Measurements from ENCODE around the gene CRB3. TPM values are rescaled to one million over a fixed set of nuclear protein-coding genes. Genes with fewer than 3 reads are reported as not detected.

The CRB3 gene
- total RNA-seq, 1 experiment from 2014 or later, result 13.6 TPM

DNA sequence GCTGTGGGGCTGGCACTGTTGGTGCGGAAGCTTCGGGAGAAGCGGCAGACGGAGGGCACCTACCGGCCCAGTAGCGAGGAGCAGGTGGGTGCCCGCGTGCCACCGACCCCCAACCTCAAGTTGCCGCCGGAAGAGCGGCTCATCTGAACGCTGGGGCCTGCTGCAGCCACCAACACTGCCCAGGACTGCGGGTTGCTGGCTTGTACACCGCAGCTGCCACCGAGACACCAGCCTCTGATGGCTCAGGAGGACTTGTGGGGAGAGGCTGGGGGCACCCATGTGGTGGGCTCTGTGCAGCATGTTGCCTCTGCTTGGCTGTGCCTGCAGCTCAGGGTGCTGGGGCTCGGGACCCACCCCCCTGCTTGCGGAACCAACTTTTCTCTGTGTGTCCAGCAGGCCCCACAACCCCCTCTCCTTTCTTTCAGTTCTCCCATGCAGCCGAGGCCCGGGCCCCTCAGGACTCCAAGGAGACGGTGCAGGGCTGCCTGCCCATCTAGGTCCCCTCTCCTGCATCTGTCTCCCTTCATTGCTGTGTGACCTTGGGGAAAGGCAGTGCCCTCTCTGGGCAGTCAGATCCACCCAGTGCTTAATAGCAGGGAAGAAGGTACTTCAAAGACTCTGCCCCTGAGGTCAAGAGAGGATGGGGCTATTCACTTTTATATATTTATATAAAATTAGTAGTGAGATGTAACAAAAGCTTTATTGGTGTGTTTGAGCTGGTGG is 2.6 kb downstream of the CRB3 start:
- intact Hi-C loops (cut with micrococcal nuclease), result no loop called here
- H3K27me3 Mint-ChIP-seq (ENCODE audit: insufficient read depth, unreplicated experiment), result no peaks in the 10 kb centered on the region
- TF ChIP-seq, protein P1, sequence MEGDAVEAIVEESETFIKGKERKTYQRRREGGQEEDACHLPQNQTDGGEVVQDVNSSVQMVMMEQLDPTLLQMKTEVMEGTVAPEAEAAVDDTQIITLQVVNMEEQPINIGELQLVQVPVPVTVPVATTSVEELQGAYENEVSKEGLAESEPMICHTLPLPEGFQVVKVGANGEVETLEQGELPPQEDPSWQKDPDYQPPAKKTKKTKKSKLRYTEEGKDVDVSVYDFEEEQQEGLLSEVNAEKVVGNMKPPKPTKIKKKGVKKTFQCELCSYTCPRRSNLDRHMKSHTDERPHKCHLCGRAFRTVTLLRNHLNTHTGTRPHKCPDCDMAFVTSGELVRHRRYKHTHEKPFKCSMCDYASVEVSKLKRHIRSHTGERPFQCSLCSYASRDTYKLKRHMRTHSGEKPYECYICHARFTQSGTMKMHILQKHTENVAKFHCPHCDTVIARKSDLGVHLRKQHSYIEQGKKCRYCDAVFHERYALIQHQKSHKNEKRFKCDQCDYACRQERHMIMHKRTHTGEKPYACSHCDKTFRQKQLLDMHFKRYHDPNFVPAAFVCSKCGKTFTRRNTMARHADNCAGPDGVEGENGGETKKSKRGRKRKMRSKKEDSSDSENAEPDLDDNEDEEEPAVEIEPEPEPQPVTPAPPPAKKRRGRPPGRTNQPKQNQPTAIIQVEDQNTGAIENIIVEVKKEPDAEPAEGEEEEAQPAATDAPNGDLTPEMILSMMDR (IDR thresholded peaks at IDR 0.05; ENCODE audit: unreplicated experiment), result no peak

DNA sequence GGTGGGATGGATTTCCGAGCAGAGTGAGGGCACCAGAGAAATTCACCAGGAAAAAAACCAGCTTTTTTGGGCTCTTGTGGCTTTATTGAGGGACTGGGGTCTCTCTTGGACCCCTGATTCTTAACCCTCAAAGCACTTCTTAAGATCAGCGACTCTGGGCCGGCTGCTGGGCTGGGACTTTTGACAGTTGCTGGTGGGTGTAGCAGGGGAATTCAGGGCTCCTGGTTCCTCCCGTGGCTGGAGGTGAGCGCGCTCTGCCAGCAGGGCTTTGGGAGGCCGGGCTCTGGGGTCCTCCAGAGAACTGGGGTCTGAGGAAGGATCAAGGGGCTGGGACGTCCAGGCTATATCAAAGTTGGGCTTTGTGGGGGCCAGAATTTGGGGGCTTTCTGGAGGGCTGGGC is 3.3 kb downstream of the CRB3 start:
- intact Hi-C loops (cut with micrococcal nuclease), result no loop called here
- POLR2A ChIA-PET, result no interaction called here
- Mint-ChIP-seq H3K4me1 (ENCODE audit: insufficient read depth, unreplicated experiment) (peaks cover 7% of the 10 kb centered on the region), H3K27me3 (ENCODE audit: insufficient read depth, unreplicated experiment) (no peaks in the 10 kb centered on the region), H3K36me3 (ENCODE audit: insufficient read depth, unreplicated experiment) (peaks cover 16% of the 10 kb centered on the region), H3K27ac (ENCODE audit: low read depth, unreplicated experiment) (no peak overlapping the region), H3K4me3 (ENCODE audit: unreplicated experiment) (no peak overlapping the region), H3K9me3 (ENCODE audit: unreplicated experiment) (no peaks in the 10 kb centered on the region)
- TF ChIP-seq, protein P1 (IDR thresholded peaks at IDR 0.05; ENCODE audit: unreplicated experiment), result no peak
- CTCF ChIA-PET, result no interaction called here
- no TSS peak for BruUV-seq (replicated peaks)
- DNase-seq (ENCODE audit: unreplicated experiment), result no peak

More for the DNA sequence above, 2.6 kb downstream of the CRB3 start:
- CTCF ChIA-PET, result interaction anchor here (0.8 kb wide), 1 partner anchor 125 kb away, joined by 3 read pairs; no protein-coding TSS in a partner anchor
- DNase-seq (ENCODE audit: unreplicated experiment), result no peak
- Mint-ChIP-seq H3K27ac (ENCODE audit: low read depth, unreplicated experiment) (no peak overlapping the region), H3K4me1 (ENCODE audit: insufficient read depth, unreplicated experiment) (peaks cover 11% of the 10 kb centered on the region), H3K9me3 (ENCODE audit: unreplicated experiment) (no peaks in the 10 kb centered on the region), H3K4me3 (ENCODE audit: unreplicated experiment) (no peak overlapping the region), H3K36me3 (ENCODE audit: insufficient read depth, unreplicated experiment) (peaks cover 16% of the 10 kb centered on the region)
- POLR2A ChIA-PET, result no interaction called here
- BruUV-seq (replicated peaks), result no TSS peak

DNA sequence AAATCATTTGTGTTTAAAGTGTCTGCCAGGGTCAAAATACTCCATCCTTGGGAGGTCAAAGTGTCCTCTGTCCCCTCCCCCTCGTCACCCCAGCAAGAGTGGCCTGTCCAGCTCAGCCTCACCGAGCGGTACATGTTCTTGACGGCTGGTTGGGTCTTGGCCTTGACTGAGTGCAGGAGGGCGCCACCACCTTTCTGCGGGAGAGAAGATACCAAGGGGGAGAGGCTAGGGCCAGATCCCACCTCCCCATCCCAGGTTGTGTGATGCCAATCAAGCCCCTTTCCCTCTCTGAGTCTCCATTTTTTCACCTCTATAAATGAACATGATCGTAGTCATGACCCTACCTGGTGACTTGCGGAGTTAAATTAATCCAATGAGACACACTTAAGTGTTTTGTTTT is 6.1 kb downstream of the CRB3 start:
- Mint-ChIP-seq H3K27me3 (ENCODE audit: insufficient read depth, unreplicated experiment) (no peaks in the 10 kb centered on the region), H3K9me3 (ENCODE audit: unreplicated experiment) (no peaks in the 10 kb centered on the region), H3K4me3 (ENCODE audit: unreplicated experiment) (no peak overlapping the region), H3K4me1 (ENCODE audit: insufficient read depth, unreplicated experiment) (no peaks in the 10 kb centered on the region), H3K36me3 (ENCODE audit: insufficient read depth, unreplicated experiment) (peaks cover 12% of the 10 kb centered on the region), H3K27ac (ENCODE audit: low read depth, unreplicated experiment) (no peak overlapping the region)
- ChIA-PET CTCF (interaction anchor here (0.6 kb wide), 1 partner anchor 1624 kb away, joined by 3 read pairs; no protein-coding TSS in a partner anchor), POLR2A (interaction anchor here (0.5 kb wide), 1 partner anchor 344 kb away, joined by 3 read pairs; no protein-coding TSS in a partner anchor)
- no peak for DNase-seq (ENCODE audit: unreplicated experiment)
- intact Hi-C loops (cut with micrococcal nuclease), result no loop called here
- BruUV-seq (replicated peaks), result no TSS peak
- TF ChIP-seq, protein P1 (IDR thresholded peaks at IDR 0.05; ENCODE audit: unreplicated experiment), result no peak

DNA sequence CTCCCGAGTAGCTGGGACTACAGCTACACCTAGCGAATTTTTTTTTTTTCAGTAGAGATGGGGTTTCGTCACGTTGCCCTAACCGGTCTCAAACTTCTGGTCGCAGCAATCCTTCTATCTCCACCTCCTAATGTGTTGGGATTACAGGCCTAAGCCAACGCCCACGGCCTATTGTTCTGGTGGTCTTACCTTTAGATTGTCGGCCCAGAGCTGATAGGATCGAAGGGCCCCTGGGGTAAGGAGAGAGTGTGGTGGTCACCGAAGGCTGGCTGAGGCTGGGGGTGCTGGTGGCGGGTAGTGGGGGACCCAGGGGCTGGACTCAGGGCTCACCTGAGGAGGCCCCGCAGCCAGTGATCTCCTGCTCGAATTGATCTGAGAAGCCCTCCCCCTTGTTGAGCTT is 7.0 kb downstream of the CRB3 start:
- Mint-ChIP-seq H3K27ac (ENCODE audit: low read depth, unreplicated experiment) (no peak overlapping the region), H3K4me1 (ENCODE audit: insufficient read depth, unreplicated experiment) (no peaks in the 10 kb centered on the region), H3K4me3 (ENCODE audit: unreplicated experiment) (no peak overlapping the region), H3K9me3 (ENCODE audit: unreplicated experiment) (no peaks in the 10 kb centered on the region), H3K36me3 (ENCODE audit: insufficient read depth, unreplicated experiment) (peaks cover 6% of the 10 kb centered on the region), H3K27me3 (ENCODE audit: insufficient read depth, unreplicated experiment) (no peaks in the 10 kb centered on the region)
- DNase-seq (ENCODE audit: unreplicated experiment), result no peak
- TF ChIP-seq, protein P1 (IDR thresholded peaks at IDR 0.05; ENCODE audit: unreplicated experiment), result no peak
- intact Hi-C loops (cut with micrococcal nuclease), result no loop called here
- ChIA-PET CTCF (no interaction called here), POLR2A (no interaction called here)
- no TSS peak for BruUV-seq (replicated peaks)

All from MCF 10A (cell line).